HG03378 (cell line): ENCODE data around the gene DDX56.

Experiments used
- ATAC-seq: cut with Tn5 transposase; IDR thresholded peaks from one replicate; pipeline ENCODE4 v1.9.1; 2021; ENCODE audit warnings: mild to moderate bottlenecking, moderate library complexity; ENCODE audit not compliant: unreplicated experiment

The DDX56 gene, protein sequence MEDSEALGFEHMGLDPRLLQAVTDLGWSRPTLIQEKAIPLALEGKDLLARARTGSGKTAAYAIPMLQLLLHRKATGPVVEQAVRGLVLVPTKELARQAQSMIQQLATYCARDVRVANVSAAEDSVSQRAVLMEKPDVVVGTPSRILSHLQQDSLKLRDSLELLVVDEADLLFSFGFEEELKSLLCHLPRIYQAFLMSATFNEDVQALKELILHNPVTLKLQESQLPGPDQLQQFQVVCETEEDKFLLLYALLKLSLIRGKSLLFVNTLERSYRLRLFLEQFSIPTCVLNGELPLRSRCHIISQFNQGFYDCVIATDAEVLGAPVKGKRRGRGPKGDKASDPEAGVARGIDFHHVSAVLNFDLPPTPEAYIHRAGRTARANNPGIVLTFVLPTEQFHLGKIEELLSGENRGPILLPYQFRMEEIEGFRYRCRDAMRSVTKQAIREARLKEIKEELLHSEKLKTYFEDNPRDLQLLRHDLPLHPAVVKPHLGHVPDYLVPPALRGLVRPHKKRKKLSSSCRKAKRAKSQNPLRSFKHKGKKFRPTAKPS

DNA sequence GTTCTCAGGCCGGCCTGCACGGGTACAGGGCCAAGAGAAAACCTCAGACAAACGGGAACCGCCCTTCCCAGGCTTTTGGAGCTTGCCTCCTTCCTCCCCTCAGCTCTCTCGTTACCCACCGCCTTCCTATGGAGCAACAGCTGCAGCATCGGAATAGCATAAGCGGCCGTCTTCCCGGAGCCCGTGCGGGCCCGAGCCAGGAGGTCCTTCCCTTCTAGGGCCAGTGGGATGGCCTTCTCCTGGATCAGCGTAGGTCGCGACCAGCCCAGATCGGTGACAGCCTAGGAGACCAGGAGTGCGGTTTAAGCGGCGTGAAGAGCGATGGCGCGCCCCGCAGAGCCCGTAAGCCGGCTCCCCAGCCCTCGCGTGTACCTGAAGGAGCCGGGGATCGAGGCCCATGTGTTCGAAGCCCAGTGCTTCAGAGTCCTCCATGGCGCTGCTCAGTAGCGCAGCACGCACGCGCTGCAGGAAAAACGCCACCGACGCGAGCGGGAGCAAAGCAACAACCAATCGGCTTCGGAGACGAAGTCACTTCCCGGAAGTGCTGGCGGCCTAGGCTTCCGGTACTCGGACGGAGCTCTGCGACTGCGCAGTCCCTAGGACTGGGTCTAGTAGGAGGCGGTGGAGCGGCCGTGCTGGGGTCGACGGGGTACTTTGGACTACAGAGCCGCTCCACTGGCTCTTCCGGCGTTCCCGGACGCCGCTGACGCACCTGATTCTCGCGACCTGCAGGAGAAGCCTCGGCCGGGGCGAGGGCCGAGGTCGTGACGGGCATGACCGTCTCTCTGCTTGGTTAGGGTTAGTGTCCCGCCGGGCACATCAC lies at the start of gene DDX56:
Gene DDX56 (minus strand): TSS at position 445 of the 823 bp plus-strand sequence. CDS start 13 bp downstream, at position 432.
- ATAC-seq = peak; percentile 95

DNA sequence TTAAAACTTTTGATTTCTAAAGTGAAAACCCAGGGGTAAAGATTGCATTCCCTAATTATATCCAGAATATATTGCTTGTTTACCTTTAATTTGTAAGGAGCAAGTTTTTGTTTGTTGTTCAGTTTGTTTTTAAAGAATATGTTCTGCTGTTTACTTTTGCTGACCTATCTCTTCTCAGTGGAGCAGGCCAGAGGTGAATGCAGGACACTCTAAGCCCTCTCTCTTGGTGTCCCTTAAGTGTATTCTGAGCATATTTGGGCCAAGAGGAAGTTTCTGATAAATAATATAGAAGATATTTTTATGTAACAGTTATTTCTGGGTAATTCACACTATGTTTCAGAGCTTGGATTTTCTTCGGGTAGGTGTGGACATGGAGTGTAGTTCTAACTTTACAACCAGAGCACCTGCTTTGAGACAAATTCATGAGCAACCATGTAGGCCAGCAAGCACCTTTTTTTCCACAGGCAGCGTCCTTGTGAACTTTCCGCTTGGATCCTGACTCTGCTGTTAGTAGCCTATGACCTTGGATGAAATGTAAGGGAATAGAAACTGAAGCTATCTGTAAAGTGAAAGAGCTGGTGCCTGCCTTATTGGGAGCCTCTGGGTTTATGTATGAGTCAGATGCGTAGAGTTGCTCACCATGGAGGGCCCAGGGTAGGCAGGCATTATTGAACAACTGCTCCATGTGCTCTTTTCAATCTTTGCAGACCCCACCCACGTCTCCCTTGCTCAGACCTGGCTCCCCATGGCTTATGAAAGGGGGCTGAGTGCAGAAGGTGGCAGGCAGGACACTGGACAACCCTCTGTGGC lies 48.8 kb upstream of the DDX56 start:
- ATAC-seq = peak; percentile 66

DNA sequence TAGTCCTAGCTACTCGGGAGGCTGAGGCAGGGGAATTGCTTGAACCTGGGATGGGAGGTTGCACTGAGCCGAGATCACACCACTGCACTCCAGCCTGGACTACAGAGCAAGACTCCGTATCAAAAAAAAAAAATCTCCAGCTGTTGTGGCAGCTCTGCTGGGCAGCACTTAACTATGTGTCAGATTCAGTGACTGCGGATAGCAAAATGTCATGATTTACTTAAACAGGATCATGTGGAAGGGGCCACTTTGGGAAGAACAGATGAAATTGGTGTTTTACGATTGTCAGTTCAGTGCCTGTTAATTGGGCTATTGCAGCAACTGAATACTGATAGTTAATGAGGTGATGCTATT lies 48.0 kb upstream of the DDX56 start:
- ATAC-seq = no peak

DNA sequence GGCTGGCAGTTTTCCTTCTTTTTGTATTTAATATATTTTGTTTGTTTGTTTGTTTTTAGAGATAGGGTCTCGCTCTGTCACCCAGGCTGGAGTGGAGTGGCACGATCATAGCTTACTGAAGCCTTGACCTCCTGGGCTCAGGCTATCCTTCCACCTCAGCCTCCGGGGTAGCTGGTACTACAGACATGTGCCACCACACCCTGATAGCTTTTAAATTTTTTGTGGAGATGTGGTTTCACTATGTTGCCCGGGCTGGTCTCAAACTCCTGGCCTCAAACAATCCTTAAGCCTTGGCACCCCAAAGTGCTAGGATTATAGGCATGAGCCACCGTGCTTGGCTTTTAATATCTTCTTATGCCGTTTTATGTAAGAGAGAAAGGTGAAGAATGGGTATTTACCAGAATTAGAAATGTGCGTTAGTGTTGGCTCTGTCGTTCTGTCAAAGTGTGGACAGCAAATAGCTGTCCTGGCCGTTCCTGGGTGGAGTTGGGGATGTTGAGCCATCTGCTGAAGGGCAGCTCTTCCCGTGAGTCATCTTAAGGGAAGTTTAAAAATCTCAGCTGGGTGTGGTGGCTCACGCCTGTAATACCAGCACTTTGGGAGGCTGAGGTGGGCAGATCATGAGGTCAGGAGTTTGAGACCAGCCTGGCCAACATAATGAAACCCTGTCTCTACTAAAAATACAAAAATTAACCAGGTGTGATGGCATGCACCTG lies 47.5 kb upstream of the DDX56 start:
- ATAC-seq = no peak

DNA sequence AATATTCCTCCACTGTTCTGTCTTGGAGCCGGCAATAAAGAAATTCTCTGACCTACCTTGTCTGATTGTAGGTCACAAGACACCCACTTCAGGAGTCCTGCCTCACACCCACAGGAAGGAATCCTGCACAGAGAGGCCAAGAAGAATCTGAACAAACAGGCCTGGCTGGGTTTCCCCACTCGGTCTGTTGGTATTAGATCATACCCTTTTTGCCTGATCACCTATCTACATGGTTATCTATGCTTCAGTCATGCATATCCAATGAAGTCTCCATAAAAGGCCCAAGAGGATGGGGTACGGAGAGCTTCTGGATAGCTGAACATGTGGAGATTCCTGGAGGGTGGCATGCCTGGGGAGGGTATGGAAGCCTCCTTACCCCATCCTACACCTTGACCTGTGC lies 45.0 kb upstream of the DDX56 start:
- ATAC-seq = peak; percentile 41

DNA sequence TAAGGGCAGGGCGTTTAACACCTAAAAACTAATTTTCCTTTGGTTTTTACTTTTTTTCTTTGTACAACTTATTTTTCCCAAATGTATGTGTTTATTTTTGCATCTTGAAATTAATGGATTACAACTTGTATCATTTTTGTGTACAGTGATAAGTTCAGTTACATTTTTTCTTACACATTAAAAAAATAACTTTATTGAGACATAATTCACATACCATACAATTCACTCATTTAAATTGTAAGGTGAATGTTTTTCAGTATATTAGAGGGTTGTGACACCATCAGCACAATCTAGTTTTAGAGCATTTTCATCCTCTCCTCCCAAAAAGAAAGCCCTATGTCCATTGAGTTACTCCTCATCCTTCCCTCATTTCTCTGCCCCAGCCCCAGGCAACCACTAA lies 44.3 kb upstream of the DDX56 start:
- no peak for ATAC-seq

DNA sequence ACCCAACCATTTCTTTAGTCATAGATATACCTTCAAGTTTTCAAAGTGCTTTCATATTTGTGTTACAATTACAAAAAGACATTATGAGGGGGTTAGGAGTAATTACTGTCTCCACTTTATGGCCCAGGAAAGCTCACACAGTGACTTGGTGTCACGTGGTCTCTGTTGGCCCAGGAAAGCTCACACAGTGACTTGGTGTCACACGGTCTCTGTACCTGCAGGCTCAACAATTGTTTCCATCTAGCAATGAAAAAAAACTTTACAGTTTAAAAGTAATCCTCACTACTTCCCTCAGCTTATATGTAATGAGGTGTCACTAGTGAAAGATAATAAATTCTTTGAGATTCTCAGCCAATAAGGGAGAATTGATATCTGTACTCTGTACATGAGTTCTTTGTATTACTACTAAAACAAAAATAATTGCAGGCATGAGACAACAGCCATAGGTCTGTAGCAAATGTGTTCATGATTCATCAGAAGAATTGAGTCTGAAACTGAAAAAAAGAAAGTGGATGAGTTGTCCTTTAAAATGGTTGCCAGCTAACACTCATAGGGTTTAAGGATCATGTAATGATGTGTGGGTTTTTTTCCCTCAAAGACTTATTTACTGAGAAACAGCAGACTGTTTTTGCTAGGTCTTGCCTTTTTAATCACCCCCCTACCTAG lies 43.6 kb upstream of the DDX56 start:
- no peak for ATAC-seq

DNA sequence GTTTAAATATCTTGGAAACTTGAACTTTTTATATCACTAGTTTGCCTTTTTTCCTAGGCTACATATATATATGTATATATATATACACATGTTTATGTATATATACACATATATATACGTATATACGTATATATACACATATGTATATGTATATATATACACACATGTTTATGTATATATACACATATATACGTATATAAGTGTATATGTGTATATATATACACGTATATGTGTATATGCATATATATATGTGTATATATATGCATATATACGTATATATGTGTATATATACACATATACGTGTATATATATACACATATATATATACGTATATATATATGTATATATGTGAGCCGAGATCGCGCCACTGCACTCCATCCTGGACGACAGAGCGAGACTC lies 42.8 kb upstream of the DDX56 start:
- no peak for ATAC-seq

DNA sequence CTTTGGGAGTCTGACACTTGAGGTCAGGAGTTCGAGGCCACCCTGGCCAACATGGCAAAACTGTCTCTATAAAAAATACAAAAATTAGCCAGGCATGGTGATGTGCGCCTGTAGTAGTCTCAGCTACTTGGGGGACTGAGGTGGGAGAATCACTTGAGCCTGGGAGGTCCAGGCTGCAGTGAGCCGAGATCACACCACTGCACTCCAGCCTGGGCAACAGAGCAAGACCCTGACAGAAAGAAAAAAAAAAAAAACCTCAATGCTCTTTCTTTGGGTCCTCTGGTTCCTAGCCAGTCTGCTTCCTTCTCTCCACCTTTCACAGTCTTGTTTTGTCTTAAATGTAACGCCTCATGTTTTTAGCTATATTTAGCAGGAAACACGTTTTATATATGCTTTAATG lies 42.1 kb upstream of the DDX56 start:
- ATAC-seq = no peak

DNA sequence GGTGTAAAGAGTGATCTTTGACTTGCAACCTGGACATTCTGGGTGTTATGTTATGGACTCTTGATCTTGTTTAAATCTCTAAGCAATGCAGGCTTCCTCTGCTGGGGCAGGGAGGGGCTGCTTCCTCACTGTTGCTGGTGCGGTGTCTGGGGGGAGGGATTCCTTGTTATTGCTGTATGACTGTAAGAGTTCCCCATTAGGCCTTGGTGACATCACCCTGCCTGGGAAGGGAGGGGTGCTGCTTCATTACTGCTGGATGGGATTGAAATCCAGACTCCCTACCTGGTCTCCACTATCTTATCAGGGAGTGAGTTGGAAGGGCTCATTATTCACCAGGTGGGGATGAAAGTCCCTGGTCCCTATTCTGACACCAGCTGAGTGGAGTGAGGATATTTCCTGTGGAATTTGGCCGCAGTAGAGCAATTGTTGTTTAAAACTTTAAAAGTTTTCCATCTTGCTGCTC lies 41.5 kb upstream of the DDX56 start:
- ATAC-seq = no peak

DNA sequence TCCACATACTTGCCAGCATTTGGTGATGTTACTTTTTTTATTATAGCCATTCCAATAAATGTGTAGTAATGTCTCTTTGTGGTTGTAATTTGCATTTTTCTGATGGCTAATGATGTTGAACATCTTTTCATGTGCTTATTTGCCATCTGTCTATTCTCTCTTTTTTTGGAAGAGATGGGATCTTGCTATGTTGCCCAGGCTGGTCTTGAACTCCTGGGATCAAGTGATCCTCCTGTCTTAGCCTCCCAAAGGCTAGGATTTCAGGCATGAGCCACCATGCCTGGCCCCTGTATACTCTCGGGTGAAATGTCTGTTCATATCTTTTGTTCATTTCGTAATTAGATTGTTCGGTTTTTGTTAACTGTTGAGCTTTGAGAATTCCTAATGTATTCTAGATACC lies 36.1 kb upstream of the DDX56 start:
- no peak for ATAC-seq

DNA sequence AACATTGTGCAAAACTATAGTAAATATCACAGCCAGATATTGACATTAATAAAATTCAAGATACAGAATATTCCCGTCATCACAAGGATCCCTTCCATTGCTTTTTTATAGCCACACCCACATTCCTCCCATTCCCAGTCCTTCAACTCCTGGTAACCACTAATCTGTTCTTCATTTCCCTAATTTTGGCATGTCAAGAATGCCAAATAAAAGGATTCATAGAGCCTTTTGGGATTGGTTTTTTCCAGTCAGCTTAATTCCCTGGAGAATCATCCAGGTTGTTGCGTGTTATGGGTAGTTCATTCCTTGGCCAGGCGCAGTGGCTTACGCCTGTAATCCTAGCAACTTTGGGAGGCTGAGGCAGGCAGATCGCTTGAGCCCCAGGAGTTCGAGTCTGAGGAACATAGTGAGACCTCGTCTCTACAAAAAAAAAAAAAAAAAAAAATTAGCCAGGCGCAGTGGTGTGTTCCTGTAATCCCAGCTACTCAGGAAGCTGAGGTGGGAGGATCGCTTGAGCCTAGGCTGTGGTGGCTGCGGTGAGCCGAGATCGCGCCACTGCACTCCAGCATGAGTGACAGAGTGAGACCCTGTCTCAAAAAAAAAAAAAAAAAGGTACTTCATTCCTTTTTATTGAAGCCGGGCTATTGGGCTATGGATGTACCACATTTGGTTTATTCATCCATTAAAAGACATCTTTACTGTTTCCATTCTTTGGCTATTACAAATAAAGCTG lies 35.4 kb upstream of the DDX56 start:
- ATAC-seq = no peak

DNA sequence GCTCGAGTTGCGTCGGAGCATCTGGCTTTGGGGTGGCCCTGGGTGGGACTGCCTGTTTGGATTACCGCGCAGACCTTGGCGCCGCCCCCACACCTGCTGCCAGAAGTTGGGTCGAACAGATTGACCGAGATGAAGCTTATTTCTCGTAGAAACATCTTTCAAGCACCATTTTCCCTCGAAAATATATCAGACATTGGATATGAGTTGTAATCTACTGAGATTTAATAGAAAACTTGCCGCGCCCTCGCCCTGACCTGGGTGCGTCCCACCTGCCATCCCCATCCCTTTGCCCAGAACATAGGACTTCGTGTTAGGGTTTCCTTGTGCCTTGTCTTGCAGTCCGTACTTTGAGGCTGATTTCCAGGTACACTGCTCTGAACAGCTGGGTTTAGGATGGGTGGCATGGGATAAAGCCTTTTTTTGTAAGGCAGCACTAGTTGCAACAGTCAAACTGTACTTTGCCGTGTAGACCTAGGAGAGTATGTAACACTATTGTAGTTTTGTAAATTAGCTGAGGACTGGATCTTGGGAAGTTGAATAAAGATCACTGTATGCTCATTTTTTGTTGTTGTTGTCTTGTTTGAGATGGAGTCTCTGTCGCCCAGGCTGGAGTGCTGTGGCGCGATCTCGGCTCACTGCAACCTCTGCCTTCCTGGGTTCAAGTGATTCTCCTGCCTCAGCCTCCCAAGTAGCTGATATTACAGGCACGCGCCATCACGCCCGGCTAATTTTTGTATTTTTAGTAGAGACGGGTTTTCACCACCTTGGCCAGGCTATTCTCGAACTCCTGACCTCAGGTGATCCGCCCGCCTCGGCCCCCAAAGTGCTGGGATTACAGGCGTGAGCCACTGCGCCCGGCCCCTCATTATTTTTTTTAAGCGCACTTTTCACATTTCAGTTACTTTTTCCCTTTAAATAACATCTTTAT lies 33.7 kb upstream of the DDX56 start:
- no peak for ATAC-seq

DNA sequence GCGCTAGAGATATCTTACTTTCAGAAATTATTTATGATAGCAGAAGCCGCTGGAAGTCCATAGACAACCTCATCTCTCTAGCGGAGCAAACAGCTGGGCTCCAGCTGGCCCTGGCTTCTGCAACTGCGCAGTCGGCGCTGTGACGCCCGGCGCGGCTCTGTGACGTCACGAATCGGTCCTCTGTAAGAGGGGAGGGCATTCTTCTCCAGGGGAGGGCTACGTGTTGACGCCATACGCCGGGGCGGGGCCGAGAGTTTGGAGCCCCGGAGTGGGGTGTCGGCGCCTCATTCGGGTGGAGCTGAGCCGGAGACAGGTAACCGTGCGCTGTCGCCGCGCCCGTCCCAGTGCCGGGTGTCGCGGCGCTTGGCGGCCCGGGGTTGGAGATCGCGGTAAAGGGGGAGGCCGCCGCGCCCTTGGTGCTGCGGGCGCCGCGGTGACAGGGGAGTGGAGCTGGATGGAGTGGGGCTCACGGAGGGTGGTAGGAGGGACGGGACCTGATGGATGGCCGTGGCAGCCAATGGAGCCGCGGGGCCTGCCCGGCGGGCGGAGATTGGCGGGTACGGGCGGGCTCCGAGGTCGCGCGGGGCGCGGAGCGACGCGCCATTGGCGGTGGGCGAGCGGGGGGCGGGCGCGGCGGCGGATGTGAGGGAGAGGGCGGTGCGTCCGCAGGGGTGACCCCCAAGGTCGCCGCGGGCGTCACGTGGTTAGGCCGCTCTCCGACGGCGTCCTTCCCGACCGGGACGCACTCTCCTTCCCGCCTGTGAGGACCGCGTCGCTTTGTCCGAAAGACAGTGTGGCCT lies 32.8 kb upstream of the DDX56 start, which contains the start of gene OGDH:
Gene OGDH (plus strand): TSS at position 287 of the 800 bp plus-strand sequence. CDS start 17,717 bp downstream, outside the sequence.
- peak; percentile 83 for ATAC-seq

DNA sequence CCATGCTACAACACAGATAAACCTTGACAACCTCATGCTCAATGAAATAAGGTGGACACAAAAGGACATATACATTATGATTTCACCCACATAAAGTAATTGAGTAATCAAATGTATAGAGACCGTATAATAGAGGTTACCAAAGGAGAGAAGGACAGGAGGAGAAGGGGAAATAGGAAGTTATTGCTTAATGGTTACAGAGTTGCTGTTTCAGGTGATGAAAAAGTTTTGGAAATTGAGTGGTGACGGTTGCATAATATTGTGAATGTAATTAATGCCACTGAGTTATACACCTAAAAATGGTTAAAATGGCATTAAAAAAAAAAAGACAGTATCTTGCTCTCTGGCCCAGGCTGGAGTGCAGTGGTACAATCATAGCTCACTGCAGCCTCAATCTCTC lies 31.2 kb upstream of the DDX56 start:
- ATAC-seq = no peak

DNA sequence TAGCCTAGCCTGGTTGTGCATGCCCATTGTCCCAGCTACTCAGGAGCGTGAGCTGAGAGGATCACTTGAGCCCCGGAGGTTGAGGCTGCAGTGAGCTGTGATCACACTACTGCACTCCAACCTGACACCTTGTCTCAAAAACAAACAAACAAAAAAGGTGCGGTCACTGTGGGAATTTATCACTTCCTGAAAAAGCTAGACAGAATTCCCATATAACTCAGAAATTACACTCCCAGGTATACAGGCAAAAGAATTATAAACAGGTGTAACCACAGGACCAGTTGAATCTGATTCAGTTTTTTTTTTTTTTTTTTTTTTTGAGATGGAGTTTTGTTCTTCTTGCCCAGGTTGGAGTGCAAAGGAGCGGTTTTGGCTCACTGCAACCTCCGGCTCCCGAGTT lies 29.5 kb upstream of the DDX56 start:
- ATAC-seq = no peak

DNA sequence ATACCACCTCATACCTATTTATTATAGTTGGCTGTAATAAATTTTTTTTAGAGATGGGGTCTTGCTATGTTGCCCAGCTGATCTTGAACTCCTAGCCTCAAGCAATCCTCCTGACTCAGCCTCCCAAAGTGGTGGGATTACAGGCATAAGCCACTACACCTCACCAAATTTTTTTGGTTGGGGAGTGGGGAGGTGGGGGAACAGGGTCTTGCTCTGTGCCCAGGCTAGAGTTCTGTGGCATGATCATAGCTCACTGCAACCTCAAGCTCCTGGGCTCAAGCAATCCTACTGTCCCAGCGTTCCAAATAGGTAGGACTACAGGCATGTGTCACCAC lies 28.8 kb upstream of the DDX56 start:
- no peak for ATAC-seq
